ENCODE results near the gene FAM162A.

The FAM162A gene

DNA sequence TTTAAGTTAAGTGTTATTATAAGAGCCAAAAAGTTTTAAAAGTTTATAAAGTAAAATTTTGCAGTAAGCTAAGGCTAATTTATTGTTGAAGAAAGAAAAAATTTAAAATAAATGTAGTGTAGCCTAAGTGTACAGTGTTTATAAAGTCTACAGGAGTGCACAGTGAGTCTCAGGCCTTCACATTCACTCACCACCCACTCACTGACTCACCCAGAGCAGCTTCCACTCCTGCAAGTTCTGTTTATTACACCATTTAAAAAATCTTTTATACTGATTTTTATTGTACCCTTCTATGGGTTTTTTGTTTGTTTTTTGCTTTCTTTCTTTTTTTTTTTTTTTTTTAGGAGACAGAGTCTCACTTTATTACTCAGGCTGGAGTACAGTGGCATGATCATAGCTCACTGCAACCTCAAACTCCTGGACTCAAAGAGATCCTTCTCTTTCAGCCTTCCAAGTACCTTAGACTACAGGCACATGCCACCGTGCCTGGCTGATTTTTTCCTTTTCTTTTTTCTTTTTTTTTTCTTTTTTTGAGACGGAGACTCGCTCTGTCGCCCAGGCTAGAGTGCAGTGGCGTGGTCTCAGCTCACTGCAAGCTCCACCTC lies 33.1 kb upstream of the FAM162A start:
- TF ChIP-seq, protein P1, sequence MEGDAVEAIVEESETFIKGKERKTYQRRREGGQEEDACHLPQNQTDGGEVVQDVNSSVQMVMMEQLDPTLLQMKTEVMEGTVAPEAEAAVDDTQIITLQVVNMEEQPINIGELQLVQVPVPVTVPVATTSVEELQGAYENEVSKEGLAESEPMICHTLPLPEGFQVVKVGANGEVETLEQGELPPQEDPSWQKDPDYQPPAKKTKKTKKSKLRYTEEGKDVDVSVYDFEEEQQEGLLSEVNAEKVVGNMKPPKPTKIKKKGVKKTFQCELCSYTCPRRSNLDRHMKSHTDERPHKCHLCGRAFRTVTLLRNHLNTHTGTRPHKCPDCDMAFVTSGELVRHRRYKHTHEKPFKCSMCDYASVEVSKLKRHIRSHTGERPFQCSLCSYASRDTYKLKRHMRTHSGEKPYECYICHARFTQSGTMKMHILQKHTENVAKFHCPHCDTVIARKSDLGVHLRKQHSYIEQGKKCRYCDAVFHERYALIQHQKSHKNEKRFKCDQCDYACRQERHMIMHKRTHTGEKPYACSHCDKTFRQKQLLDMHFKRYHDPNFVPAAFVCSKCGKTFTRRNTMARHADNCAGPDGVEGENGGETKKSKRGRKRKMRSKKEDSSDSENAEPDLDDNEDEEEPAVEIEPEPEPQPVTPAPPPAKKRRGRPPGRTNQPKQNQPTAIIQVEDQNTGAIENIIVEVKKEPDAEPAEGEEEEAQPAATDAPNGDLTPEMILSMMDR (IDR thresholded peaks at IDR 0.05; ENCODE audit: low read depth, low read length, poor library complexity, severe bottlenecking): no peak
- no peak for TF ChIP-seq EZH2phosphoT487 (IDR thresholded peaks at IDR 0.05; ENCODE audit: borderline replicate concordance, low read length)

DNA sequence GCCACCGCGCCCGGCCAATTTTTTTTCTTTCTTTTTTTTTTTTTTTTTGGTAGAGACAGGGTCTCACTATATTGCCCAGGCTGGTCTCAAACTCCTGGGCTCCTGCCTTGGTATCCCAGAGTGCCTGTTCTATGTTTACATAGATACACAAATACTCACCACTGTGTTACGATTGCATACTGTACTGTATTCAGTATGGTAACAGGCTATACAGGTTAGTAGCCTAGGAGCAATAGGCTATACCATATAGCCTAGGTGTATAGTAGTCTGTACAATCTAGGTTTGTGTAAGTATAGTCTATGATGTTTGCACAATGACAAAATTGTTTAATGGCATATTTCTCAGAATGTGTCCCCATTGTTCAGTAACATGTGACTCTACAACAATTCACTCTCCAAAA lies 32.4 kb upstream of the FAM162A start:
- Histone ChIP-seq H4K20me1 (ENCODE audit: control insufficient read depth, insufficient read depth, low read depth, low read length) (no peaks in the 10 kb centered on the region), H3K27ac (ENCODE audit: low read depth, low read length) (no peak overlapping the region), H3K4me2 (ENCODE audit: low read length) (no peak overlapping the region), H3K79me2 (ENCODE audit: control insufficient read depth, low read length) (no peaks in the 10 kb centered on the region), H3K36me3 (ENCODE audit: control insufficient read depth, low read length) (no peaks in the 10 kb centered on the region), H3K9me2 (replicated peaks; ENCODE audit: control insufficient read depth, low read length) (no peaks in the 10 kb centered on the region), H3K4me3 (ENCODE audit: low read length) (no peak overlapping the region), H3F3A (ENCODE audit: control insufficient read depth, insufficient read depth) (no peaks in the 10 kb centered on the region), H3K9me3 (ENCODE audit: control insufficient read depth, insufficient read depth, low read length) (no peaks in the 10 kb centered on the region), H3K27me3 (ENCODE audit: control insufficient read depth, low read length) (no peaks in the 10 kb centered on the region), H3K4me1 (ENCODE audit: control insufficient read depth, low read length) (no peaks in the 10 kb centered on the region)
- TF ChIP-seq EZH2phosphoT487 (IDR thresholded peaks at IDR 0.05; ENCODE audit: borderline replicate concordance, low read length): no peak
- TF ChIP-seq, protein P1 (IDR thresholded peaks at IDR 0.05; ENCODE audit: low read depth, low read length, poor library complexity, severe bottlenecking): no peak

More for the DNA sequence above, 33.1 kb upstream of the FAM162A start:
- H3K36me3 ChIP-seq (ENCODE audit: control insufficient read depth, low read length): no peaks in the 10 kb centered on the region
- H3K79me2 ChIP-seq (ENCODE audit: control insufficient read depth, low read length): no peaks in the 10 kb centered on the region
- no peak overlapping the region for H3K4me3 ChIP-seq (ENCODE audit: low read length)
- H3K4me1 ChIP-seq (ENCODE audit: control insufficient read depth, low read length): no peaks in the 10 kb centered on the region
- H3K27ac ChIP-seq (ENCODE audit: low read depth, low read length): no peak overlapping the region
- H3K9me2 ChIP-seq (replicated peaks; ENCODE audit: control insufficient read depth, low read length): no peaks in the 10 kb centered on the region
- no peaks in the 10 kb centered on the region for H3K9me3 ChIP-seq (ENCODE audit: control insufficient read depth, insufficient read depth, low read length)
- no peaks in the 10 kb centered on the region for H3F3A ChIP-seq (ENCODE audit: control insufficient read depth, insufficient read depth)
- H3K27me3 ChIP-seq (ENCODE audit: control insufficient read depth, low read length): no peaks in the 10 kb centered on the region
- no peaks in the 10 kb centered on the region for H4K20me1 ChIP-seq (ENCODE audit: control insufficient read depth, insufficient read depth, low read depth, low read length)
- H3K4me2 ChIP-seq (ENCODE audit: low read length): no peak overlapping the region

DNA sequence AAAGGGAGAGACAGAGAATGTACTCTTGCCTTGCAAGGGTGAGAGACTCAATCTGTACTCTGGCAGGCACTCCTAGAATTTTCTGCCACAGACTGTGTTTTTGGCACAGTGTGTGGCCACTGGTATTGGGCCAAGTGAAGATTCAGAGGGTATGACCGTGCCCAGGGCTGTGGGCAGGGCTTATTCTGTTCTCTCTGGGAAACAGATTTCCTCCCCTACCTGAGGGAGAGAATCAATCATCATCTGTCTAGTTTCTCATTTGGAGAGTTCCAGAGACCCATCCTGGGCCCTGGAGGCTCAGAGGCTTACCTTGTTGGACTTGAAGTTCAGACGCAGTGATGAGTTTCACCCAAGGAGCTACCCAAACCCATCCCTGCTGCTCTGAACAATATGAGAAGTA lies 30.8 kb upstream of the FAM162A start:
- Histone ChIP-seq H3K9me2 (replicated peaks; ENCODE audit: control insufficient read depth, low read length) (no peaks in the 10 kb centered on the region), H3F3A (ENCODE audit: control insufficient read depth, insufficient read depth) (peaks cover 2% of the 10 kb centered on the region; the same call in 1 of the 2 replicates), H3K4me2 (ENCODE audit: low read length) (no peak overlapping the region), H3K79me2 (ENCODE audit: control insufficient read depth, low read length) (no peaks in the 10 kb centered on the region), H3K4me3 (ENCODE audit: low read length) (no peak overlapping the region), H3K9me3 (ENCODE audit: control insufficient read depth, insufficient read depth, low read length) (no peaks in the 10 kb centered on the region), H3K4me1 (ENCODE audit: control insufficient read depth, low read length) (no peaks in the 10 kb centered on the region), H3K36me3 (ENCODE audit: control insufficient read depth, low read length) (peaks cover 1% of the 10 kb centered on the region), H3K27me3 (ENCODE audit: control insufficient read depth, low read length) (no peaks in the 10 kb centered on the region), H3K27ac (ENCODE audit: low read depth, low read length) (no peak overlapping the region), H4K20me1 (ENCODE audit: control insufficient read depth, insufficient read depth, low read depth, low read length) (no peaks in the 10 kb centered on the region)
- TF ChIP-seq, protein P1 (IDR thresholded peaks at IDR 0.05; ENCODE audit: low read depth, low read length, poor library complexity, severe bottlenecking): no peak
- no peak for TF ChIP-seq EZH2phosphoT487 (IDR thresholded peaks at IDR 0.05; ENCODE audit: borderline replicate concordance, low read length)

All from DOHH2 (cell line).